GM21515 (cell line): Measurements from ENCODE around the gene ZBTB32.
"Not testable (repeated sequence)": the region's sequence is repeated elsewhere in the genome, so short reads cannot be mapped to it uniquely, and the experiment has no call there.

ENCODE experiments used
- ATAC-seq: cut with Tn5 transposase; IDR thresholded peaks from one replicate; pipeline ENCODE4 v1.9.1; 2021; ENCODE audit not compliant: unreplicated experiment

Gene ZBTB32

DNA sequence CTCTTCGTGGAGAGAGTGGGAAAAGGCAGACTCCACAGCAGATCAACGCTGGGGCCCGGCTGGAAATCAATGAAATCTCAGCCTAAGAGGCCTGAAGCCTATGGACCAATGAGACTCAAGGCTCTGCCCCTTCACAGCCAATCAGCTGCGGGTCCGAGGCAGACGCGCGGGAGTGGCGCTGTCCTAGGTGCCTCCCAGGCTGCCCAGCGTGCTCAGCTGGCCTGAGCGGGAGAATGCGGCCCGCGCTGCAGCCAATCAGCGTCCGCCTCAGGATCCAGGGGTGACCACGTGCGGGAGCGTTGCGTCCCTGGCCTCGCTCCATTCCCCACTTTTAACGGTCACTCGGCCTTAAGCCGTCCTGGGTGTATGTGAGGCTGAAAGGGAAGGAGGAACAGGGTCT is at the start of gene ZBTB32:
TSS of gene ZBTB32 (plus strand) at position 341 of the 400 bp plus-strand sequence. CDS start 10,069 bp downstream, outside the sequence.
- ATAC-seq, result no peak

GRCh38 chr19:35654828-35655227 is 49.5 kb upstream of the ZBTB32 start:
- not testable (repeated sequence) for ATAC-seq

GRCh38 chr19:35655600-35655999 is 48.8 kb upstream of the ZBTB32 start:
- ATAC-seq, result no peak

- no peak for ATAC-seq
Observed at GRCh38 chr19:35656700-35657099, 47.7 kb upstream of the ZBTB32 start.

GRCh38 chr19:35657904-35658700 is 46.3 kb upstream of the ZBTB32 start:
- ATAC-seq, result no peak

- ATAC-seq, result no peak
Observed at GRCh38 chr19:35661995-35662340, 42.4 kb upstream of the ZBTB32 start.

DNA sequence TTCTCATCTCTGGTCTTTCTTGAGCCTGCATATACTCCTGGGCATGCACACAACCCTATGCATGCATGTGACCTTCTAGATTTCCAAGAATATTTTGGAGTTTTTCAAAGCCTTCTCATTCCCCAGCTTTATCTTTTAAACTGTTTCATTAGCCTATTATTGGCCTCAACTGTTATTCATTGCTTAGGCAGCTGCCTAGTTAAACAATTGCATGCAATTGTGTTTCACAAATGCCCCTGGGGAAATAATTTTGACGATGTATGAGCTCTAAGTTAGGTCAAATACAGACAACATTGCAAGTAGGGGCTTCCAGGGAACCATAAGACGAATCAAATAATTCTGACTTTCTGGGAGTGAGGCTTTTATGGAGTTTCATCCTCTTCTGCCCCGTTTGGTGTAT is 40.4 kb upstream of the ZBTB32 start:
- ATAC-seq, result no peak

GRCh38 chr19:35665157-35665556 is 39.2 kb upstream of the ZBTB32 start:
- ATAC-seq, result no peak

DNA sequence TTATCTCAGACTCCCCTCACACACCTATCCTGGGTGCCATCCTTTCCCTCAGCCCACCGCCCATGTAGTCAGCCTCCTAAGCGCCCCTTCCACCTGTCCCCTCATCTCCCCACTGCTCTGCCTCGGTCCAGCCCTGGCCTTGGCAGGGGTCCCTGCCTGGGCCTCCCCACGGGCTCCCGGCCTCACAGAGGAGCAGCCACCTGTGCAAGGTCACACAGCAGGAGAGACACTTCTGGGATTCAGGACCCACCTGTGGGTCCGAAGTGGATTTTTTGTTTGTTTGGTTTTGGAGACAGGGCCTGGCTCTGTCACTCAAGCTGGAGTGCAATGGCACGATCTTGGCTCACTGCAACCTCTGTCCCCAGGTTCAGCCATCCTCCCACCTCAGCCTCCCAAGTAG is 38.8 kb upstream of the ZBTB32 start:
- no peak for ATAC-seq

DNA sequence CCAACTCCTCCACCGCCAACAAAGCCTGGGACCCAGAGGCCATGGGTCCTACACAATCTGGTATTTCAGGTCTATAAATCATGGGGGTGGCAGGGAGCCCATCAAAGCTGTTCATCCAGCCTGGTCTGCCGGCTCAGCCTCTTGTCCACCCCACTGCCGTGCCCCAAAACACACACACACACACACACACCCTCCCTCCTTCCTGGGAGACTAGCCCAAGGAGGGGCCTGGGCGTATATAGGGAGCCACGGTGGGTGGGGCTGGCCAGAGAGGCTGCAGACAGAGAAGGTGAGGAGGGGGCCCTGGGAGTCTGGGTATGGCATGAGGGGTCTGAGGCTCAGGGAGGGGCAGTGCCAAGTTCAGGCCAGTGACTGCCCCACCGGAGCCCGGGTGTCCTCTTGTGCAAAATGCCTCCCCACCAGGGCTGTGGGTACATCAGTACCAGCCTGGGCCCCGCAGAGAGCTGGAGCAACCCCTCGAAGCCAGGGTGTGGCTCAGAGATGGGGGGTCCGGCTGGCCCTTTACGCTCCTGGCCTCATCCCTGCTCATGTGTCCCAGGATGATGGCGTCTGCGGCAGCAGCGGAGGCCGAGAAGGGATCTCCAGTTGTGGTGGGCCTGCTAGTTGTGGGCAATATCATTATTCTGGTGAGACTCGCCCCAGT is 38.0 kb upstream of the ZBTB32 start, which contains the start of gene UPK1A:
TSS of gene UPK1A (plus strand) at position 267 of the 663 bp plus-strand sequence. CDS start at position 563, 296 bp downstream.
- no peak for ATAC-seq

DNA sequence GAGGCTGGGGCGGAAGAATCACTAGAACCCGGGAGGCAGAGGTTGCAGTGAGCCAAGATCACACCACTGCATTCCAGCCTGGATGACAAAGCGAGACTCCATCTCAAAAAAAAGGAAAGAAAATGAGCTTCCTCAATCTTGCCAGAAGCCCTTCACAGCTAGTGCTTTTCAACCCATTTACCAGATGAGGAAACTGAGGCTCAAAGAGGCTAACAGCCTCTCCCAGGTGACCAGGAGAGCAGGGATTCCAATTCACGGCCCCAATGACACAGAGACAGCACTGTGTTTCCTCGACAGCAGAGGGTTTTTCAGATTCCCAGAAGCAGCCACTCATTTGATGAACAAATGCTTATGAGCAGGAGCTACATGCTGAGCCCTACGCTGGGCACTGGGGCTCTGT is 34.8 kb upstream of the ZBTB32 start:
- no peak for ATAC-seq

DNA sequence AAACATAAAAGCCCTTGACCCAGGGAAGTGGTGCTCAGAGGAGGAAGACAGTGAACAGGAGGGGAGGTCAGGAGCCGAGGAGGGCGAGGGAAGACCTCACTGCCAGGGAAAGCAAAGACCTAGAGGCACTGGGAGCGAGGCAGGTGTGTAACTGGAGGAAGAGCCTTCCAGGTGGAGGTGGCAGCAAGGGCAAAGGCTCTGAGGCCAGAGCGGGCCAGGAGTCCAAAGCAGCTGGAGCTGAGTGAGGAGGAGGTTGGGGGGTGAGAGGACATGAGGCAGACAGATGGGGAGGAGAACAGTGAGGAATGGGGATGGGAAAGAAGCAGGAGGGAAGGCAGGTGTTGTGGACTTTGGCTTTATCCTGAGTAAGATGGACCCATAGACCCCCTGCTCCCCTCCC is 34.4 kb upstream of the ZBTB32 start:
- ATAC-seq, result no peak

GRCh38 chr19:35670686-35671085 is 33.7 kb upstream of the ZBTB32 start:
- ATAC-seq, result no peak

GRCh38 chr19:35671818-35672217 is 32.5 kb upstream of the ZBTB32 start:
- ATAC-seq, result no peak

DNA sequence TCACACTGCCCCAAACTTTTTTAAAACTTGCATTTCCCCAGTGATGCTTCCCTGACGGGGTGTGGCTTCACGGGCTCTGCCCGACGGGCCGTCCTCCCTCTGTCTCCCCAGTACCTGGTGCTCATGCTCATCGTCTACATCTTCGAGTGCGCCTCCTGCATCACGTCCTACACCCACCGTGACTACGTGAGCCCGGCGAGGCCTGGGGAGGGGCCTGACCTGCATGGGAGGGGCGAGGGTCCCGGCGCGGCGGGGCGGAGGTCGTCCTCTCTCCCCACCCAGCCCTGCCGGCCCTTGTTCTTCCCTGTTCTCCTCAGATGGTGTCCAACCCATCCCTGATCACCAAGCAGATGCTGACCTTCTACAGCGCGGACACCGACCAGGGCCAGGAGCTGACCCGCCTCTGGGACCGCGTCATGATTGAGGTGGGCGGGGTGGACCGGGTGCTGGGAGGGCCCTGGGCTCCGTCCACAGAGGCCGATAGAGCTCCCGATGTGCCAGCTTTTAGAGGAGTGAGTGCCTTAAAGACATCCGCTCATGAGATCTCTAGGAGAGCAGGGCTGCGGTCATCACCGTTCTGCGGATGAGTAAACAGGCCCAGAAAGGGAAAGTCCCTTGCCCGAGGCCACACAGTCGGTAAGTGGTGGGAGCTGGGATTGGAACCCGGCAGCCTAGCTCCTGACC is 31.1 kb upstream of the ZBTB32 start:
- ATAC-seq, result no peak

DNA sequence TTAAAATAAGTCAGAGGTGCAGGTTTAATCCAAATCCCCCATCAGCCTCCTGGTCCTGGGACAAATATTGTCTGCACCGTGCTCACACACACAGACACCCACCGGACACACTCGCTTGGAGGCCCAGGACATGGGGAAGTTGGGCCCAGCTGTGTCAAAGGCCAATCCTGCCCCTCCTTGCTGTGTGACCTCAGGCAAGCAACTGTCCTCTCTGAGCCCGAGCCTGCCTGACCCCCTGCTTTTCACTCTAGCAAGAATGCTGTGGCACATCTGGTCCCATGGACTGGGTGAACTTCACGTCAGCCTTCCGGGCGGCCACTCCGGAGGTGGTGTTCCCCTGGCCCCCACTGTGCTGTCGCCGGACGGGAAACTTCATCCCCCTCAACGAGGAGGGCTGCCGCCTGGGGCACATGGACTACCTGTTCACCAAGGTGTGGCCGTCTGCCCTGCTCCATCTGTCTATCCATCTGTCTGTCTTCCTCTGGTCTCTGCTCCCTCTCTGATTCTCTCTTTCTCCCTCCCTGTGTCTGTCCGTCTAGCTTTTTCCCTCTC is 28.7 kb upstream of the ZBTB32 start:
- no peak for ATAC-seq

GRCh38 chr19:35689836-35690235 is 14.5 kb upstream of the ZBTB32 start:
- ATAC-seq, result no peak

DNA sequence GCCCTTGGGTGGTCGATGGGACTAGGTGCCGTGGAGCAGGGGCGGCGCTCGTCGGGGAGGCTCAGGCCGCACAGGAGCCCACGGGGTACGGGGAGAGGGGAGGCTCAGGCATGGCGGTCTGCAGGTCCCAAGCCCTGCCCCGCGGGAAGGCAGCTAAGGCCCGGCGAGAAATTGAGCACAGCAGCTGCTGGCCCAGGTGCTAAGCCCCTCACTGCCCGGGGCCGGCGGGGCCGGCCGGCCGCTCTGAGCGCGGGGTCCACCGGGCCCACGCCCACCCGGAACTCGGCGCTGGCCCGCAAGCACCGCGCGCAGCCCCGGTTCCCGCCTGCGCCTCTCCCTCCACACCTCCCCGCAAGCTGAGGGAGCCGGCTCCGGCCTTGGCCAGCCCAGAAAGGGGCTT is 13.3 kb upstream of the ZBTB32 start:
- not testable (repeated sequence) for ATAC-seq

DNA sequence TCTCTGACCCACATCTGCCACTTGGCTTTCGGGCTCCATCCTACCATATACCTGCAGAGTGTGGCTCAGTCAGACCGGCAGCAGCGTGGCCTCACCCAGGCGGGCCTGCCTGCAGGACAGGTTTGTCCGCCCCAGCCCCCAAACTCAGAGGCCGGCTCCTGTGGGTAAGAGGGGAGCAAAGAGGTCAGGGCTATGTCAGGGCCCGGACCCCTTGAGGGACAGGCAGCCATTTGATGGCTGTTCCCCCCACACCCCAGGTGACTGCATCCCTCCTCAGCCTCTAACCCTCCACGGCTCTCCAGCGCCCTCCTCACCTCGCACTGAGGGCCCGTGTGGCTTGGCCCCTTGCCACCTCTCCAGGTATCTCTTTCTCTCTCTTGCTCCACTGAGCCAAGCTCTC is 12.3 kb upstream of the ZBTB32 start:
- ATAC-seq, result no peak

DNA sequence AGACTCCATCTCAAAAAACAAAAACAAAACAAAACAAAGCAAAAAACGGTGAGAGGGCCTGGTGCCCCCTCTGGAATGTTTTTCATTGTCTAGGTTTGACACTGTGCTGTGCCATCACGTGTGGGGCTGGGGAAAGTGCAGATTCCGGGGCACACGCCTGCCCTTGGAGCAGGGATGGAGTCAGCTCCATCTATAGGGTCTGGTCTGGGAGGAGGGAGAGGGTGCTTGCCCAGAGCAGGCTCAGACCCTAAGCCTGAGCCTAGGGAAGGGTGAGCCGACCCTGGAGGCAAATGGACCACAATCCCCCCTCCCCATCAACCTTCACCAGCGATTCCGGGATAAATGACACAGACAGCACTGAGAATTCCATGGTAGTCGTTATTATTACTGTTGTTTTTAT is 10.9 kb upstream of the ZBTB32 start:
- no peak for ATAC-seq

GRCh38 chr19:35693835-35694599 is 10.3 kb upstream of the ZBTB32 start:
- ATAC-seq, result peak; percentile 75
